K562 (cell line): ENCODE measurements around the gene ITGBL1. TPM values are rescaled to one million over a fixed set of nuclear protein-coding genes. Genes with fewer than 3 reads are reported as not detected.

Experiments
- ATAC-seq: fragments of 200-7000 bp; cut with Tn5 transposase; 3 replicates; pipeline ENCODE4 v1.9.1; 2020; ENCODE audit warnings: moderate library complexity
- BruUV-seq: library from RNA; stranded (reverse); fragments of 400-500 nt; replicated peaks from 2 replicates; lab custom pipeline; 2021; lab: Mats Ljungman, UMichigan
- CTCF ChIA-PET: fragments of 300-600 bp; formaldehyde crosslinking; extraction: SDS; loops from one replicate; lab custom pipeline; 2021; ENCODE audit warnings: low intra/inter-chr PET ratio; lab: Yijun Ruan, JAX
- POLR2A ChIA-PET: fragments of 300-600, 350-650 bp; sonication (Branson Sonifier 250); formaldehyde crosslinking; extraction: SDS; loops from one replicate; lab custom pipeline; 2021; ENCODE audit warnings: antibody characterized with exemption, inconsistent platforms; lab: Yijun Ruan, JAX
- DNase-seq, 4 experiments: peaks; one replicate each; pipeline versions ENCODE4 v3.0.0 to v3.0.0-alpha.2; 2011 to 2018; ENCODE audit warnings: low spot score in 3 of 4, mixed read lengths in 3 of 4; ENCODE audit errors: extremely low read depth in 1 of 4
- FAIRE-seq: peaks from 2 replicates; lab custom pipeline; 2011; peaks lifted over from hg19 to GRCh38; lab: Jason Lieb, UNC
- H2AFZ ChIP-seq: 2 replicates; pipeline ENCODE4 v1.6.0; 2011; ENCODE audit warnings: low read depth, low read length, control low read depth, inconsistent platforms
- H3K27ac ChIP-seq: fragments of 200-600 bp; 3 replicates; pipeline ENCODE4 v1.8.0; 2011; ENCODE audit warnings: low read depth, mild to moderate bottlenecking, control low read depth, inconsistent platforms, low read length, moderate library complexity, mixed read lengths; ENCODE audit errors: extremely low read depth
- H3K27me3 ChIP-seq, 2 experiments: fragments of 300-600 bp in 1 of 2; 2 replicates in 1 of 2; 3 replicates in 1 of 2; pipeline versions ENCODE4 v1.6.0 to v1.8.0; 2011; ENCODE audit warnings: inconsistent platforms in 2 of 2, low read length in 2 of 2, mild to moderate bottlenecking in 1 of 2, mixed read lengths in 1 of 2, moderate library complexity in 1 of 2; ENCODE audit not compliant: control insufficient read depth in 2 of 2, insufficient read depth in 2 of 2
- H3K36me3 ChIP-seq: fragments of 300-600 bp; 3 replicates; pipeline ENCODE4 v1.8.0; 2011; ENCODE audit warnings: mild to moderate bottlenecking, low read length, inconsistent platforms; ENCODE audit not compliant: control insufficient read depth, insufficient read depth
- H3K4me1 ChIP-seq, 2 experiments: fragments of 200-600 bp in 1 of 2; replicated peaks in 1 of 2; 2 replicates in 1 of 2; 3 replicates in 1 of 2; pipeline versions ENCODE4 v1.5.1 to v1.8.0; 2011; ENCODE audit warnings: inconsistent platforms in 2 of 2, low read length in 2 of 2, mild to moderate bottlenecking in 1 of 2, mixed read lengths in 1 of 2, moderate library complexity in 1 of 2; ENCODE audit not compliant: control insufficient read depth in 2 of 2, insufficient read depth in 2 of 2
- H3K4me2 ChIP-seq: 2 replicates; pipeline ENCODE4 v1.6.1; 2011; ENCODE audit warnings: low read length, control low read depth, inconsistent platforms, mixed read lengths; ENCODE audit not compliant: insufficient read depth
- H3K4me3 ChIP-seq: fragments of 200-600 bp; sonication (generic), shearing (Covaris generic); 2 replicates; pipeline ENCODE4 v1.5.1; 2016; ENCODE audit warnings: control low read depth, inconsistent platforms
- H3K79me2 ChIP-seq: fragments of 200-600 bp; 3 replicates; pipeline ENCODE4 v1.8.0; 2011; ENCODE audit warnings: low read length, inconsistent platforms; ENCODE audit not compliant: control insufficient read depth, insufficient read depth
- H3K9ac ChIP-seq, 2 experiments: 2 replicates each; pipeline versions ENCODE4 v1.6.0 to v1.6.1; 2011; ENCODE audit warnings: low read depth in 2 of 2, low read length in 2 of 2, control low read depth in 1 of 2, inconsistent platforms in 1 of 2, mild to moderate bottlenecking in 1 of 2, mixed read lengths in 1 of 2; ENCODE audit not compliant: insufficient read depth in 1 of 2
- H3K9me1 ChIP-seq: one replicate; pipeline ENCODE4 v1.6.0; 2011; ENCODE audit warnings: inconsistent platforms, mild to moderate bottlenecking, low read length, moderate library complexity; ENCODE audit not compliant: control insufficient read depth, insufficient read depth
- H3K9me3 ChIP-seq: replicated peaks from 2 replicates; pipeline ENCODE4 v1.5.1; 2011; ENCODE audit warnings: low read depth, low read length, inconsistent platforms; ENCODE audit not compliant: control insufficient read depth, insufficient read depth
- H4K20me1 ChIP-seq: replicated peaks from 2 replicates; pipeline ENCODE4 v1.6.1; 2011; ENCODE audit warnings: low read length, inconsistent platforms, mixed read lengths; ENCODE audit not compliant: control insufficient read depth, insufficient read depth
- ARHGAP35 ChIP-seq: fragments of 450-650 bp; IDR thresholded peaks from 2 replicates; pipeline ENCODE4 v1.6.1; 2018; ENCODE audit not compliant: partially characterized antibody
- BHLHE40 ChIP-seq: IDR thresholded peaks from 2 replicates; pipeline ENCODE4 v1.6.1; 2011; ENCODE audit warnings: low read length, improper control_type of control experiment
- CEBPB ChIP-seq: fragments of 450-650 bp; IDR thresholded peaks from 2 replicates; pipeline ENCODE4 v1.6.1; 2016; ENCODE audit warnings: missing genetic modification characterization, missing compliant biosample characterization
- CTCFL ChIP-seq: IDR thresholded peaks from 2 replicates; pipeline ENCODE4 v1.6.1; 2011; ENCODE audit warnings: borderline replicate concordance, low read depth, mild to moderate bottlenecking, moderate library complexity, low read length; ENCODE audit not compliant: insufficient read depth, poor library complexity, severe bottlenecking
- HOMEZ ChIP-seq: fragments of 250-450 bp; sonication (Bioruptor Pico); IDR thresholded peaks from 2 replicates; pipeline ENCODE4 v1.4.0; 2020; ENCODE audit warnings: mild to moderate bottlenecking, moderate library complexity
- KDM2B ChIP-seq: fragments of 250-450 bp; sonication (Bioruptor Pico); IDR thresholded peaks from 2 replicates; pipeline ENCODE4 v1.8.0; 2021; ENCODE audit warnings: mild to moderate bottlenecking, moderate library complexity
- NFATC3 ChIP-seq: fragments of 450-650 bp; IDR thresholded peaks from 2 replicates; pipeline ENCODE4 v1.6.1; 2017; ENCODE audit warnings: mild to moderate bottlenecking
- NFXL1 ChIP-seq: fragments of 450-650 bp; formaldehyde crosslinking; IDR thresholded peaks from 2 replicates; pipeline ENCODE4 v1.4.0; 2021; ENCODE audit warnings: mild to moderate bottlenecking
- RCOR1 ChIP-seq, 2 experiments: IDR thresholded peaks; 2 replicates each; pipeline ENCODE4 v1.6.1; 2012; ENCODE audit warnings: low read depth in 2 of 2, low read length in 2 of 2, borderline replicate concordance in 1 of 2, improper control_type of control experiment in 1 of 2
- TARDBP ChIP-seq: fragments of 450-650 bp; IDR thresholded peaks from 2 replicates; pipeline ENCODE4 v1.6.1; 2016
- TSHZ1 ChIP-seq: fragments of 250-450 bp; sonication (Bioruptor Pico); IDR thresholded peaks from 2 replicates; pipeline ENCODE4 v1.4.0; 2020; ENCODE audit warnings: mild to moderate bottlenecking, moderate library complexity
- ZNF512 ChIP-seq: IDR thresholded peaks from 2 replicates; pipeline ENCODE4 v1.6.1; 2016; ENCODE audit warnings: missing genetic modification characterization, missing compliant biosample characterization
- WGBS: fragments of 100-300 bp; shearing (Covaris generic); methylation state at CpG from one replicate; pipeline ENCODE4 v1.1.6; 2016; ENCODE audit warnings: low coverage, mixed read lengths; ENCODE audit not compliant: insufficient coverage; ENCODE audit errors: missing lambda C conversion rate; 5-methylcytosine and 5-hydroxymethylcytosine counted together
- in situ Hi-C: fragments of 300-500 bp; cut with MboI; formaldehyde crosslinking; loops from 4 replicates; pipeline ENCODE4 v1.15.0; 2018; ENCODE audit warnings: inconsistent platforms, mixed read lengths
- intact Hi-C: fragments of 100-400 bp; cut with micrococcal nuclease; formaldehyde crosslinking; loops from 2 replicates; pipeline ENCODE4 v1.14.2; 2022
- polyA plus RNA-seq, 8 experiments: library from polyadenylated mRNA; depleted of rRNA in 4 of 8; stranded (reverse) in 5 of 8; unstranded in 3 of 8; fragments of >200 nt; fragmentation: Nextera tagmentation in 2 of 8; fragmentation: Illumina TruSeq in 1 of 8; extraction: Ambion mirVana in 2 of 8; extraction: Trizol in 1 of 8; gene quantifications; 2 replicates each; pipeline versions ENCODE4 v1.2.1 to v1.2.3, GENCODE V29; 2011 to 2014; ENCODE audit warnings: inconsistent platforms in 1 of 8, missing spikeins in 1 of 8
- total RNA-seq, 7 experiments: library from RNA; depleted of rRNA in 6 of 7; stranded (reverse); fragments of >200 nt in 6 of 7; fragmentation: Illumina TruSeq in 2 of 7; extraction: Trizol in 2 of 7; gene quantifications; 2 replicates each; pipeline versions ENCODE4 v1.2.1 to v1.2.3, GENCODE V29; 2011 to 2021; ENCODE audit warnings: low replicate concordance in 1 of 7

Gene ITGBL1
- total and polyA plus RNA-seq, 9 of the 15 experiments (the other 6 are each of a cell fraction or from before 2014, with no cell fraction given), result 0.04 to 0.73 (median 0.32) TPM; not detected in 1

- no TSS peak for BruUV-seq
- WGBS, result 2% methylated on average over 8 of the region's 8 CpGs
- TF ChIP-seq KDM2B (no peak), TARDBP (no peak), ARHGAP35 (no peak), NFATC3 (no peak), ZNF512 (tag) (no peak), TSHZ1 (CRISPR knock-in tag) (no peak), RCOR1 (IDR thresholded peaks at IDR 0.05; ENCODE audit: borderline replicate concordance in 1 of 2, low read depth in 2 of 2, low read length in 2 of 2) (no peak), CTCFL (no peak), BHLHE40 (no peak), HOMEZ (no peak), CEBPB (tag) (no peak), NFXL1 (no peak)
Measured at GRCh38 chr13:101523154-101524131, 71.0 kb downstream of the ITGBL1 start.

More at GRCh38 chr13:101523154-101524131, 71.0 kb downstream of the ITGBL1 start:
- Histone ChIP-seq H3K9ac (no peak overlapping the region), H3K4me1 (no peaks in the 10 kb centered on the region), H2AFZ (no peak overlapping the region), H3K4me3 (no peak overlapping the region), H3K27me3 (no peaks in the 10 kb centered on the region), H3K27ac (no peak overlapping the region), H3K4me2 (no peak overlapping the region), H3K79me2 (no peaks in the 10 kb centered on the region), H3K36me3 (no peaks in the 10 kb centered on the region), H4K20me1 (no peaks in the 10 kb centered on the region), H3K9me3 (no peaks in the 10 kb centered on the region), H3K9me1 (no peaks in the 10 kb centered on the region)
- FAIRE-seq (no peak), ATAC-seq (no peak), DNase-seq (no peak)
- intact Hi-C loops (no loop called here), in situ Hi-C loops (no loop called here)
- POLR2A ChIA-PET, result interaction anchor here (0.6 kb wide), 1 partner anchor 280 kb away, joined by 3 read pairs; no protein-coding TSS in a partner anchor
- CTCF ChIA-PET, result no interaction called here
